Fibroblast of the conjunctiva (primary cell): ENCODE results near the gene RANBP17.
"Not testable (repeated sequence)": the region's sequence is repeated elsewhere in the genome, so short reads cannot be mapped to it uniquely, and the experiment has no call there.

Experiments
- DNase-seq: peaks from one replicate; pipeline ENCODE4 v3.0.0-alpha.2; 2010; ENCODE audit warnings: low read depth

Gene RANBP17

DNA sequence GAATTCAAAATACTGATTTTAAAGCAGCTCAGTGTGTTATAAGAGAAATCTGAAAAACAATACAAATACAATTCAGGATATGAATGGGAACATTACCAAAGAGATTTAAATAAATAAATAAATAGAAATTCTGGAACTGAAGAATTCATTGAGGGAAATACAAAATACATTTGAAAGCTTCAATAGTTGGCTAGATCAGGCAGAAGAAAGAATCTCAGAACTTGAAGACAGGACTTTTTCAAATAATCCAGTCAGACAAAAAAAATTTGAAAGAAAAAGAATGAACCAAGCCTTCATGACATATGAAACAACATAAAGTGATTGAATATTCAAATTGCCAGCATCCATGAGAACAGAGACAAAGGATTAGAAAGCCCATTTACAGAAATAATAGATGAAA, 387.6 kb downstream of the RANBP17 start:
- no peak for DNase-seq

DNA sequence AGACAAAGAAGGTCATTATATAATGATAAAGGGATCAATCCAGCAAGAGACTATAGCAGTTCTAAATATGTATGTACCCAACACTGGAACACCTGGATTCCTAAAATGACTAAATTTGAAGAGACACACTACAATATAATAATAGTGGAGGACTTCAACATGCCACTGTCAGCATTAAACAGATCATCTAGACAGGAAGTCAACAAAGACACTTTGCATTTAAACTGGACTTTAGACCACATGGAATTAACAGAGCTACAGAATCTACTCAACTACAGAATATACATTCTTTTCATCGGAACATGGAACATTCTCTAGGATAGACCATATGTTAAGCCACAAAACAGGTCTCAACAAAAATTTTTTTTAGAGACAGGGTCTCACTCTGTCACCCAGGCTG, 388.9 kb downstream of the RANBP17 start:
- DNase-seq: no peak

DNA sequence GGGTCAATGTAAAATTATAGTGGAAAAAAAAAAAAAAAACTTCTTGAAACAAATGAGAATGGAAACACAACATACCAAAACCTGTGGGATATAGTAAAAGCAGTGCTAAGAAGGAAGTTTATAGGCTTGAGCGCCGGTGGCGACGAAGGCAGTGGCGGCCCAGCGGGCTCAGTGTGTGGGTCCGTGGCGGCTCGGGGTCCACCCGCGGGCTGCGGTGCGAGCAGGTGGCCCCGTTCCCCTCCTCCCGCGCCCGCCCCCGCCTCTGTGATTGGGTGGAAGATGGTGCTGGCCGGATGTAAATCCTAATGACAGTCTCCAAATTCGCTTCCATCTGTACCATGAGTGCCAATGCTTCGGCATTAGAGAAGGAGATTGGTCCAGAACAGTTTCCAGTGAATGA, 389.7 kb downstream of the RANBP17 start:
- no peak for DNase-seq

DNA sequence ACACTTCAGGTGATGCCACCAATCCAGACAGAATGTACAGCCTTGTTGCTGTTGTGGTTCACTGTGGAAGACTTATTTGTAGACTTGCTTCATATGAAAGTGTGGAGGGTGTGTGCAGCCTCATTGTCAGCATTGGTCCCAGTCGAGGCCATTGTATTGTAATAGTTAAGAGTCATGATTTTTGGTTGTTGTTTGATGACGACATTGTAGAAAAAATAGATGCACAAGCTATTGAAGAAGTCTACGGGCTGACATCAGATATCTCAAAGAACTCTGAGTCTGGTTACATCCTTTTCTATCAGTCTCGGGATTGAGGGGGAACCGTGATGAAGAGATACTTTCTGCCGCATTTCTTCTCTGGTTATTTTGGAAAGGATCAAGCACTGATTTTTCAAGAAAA, 390.9 kb downstream of the RANBP17 start:
- DNase-seq: no peak

DNA sequence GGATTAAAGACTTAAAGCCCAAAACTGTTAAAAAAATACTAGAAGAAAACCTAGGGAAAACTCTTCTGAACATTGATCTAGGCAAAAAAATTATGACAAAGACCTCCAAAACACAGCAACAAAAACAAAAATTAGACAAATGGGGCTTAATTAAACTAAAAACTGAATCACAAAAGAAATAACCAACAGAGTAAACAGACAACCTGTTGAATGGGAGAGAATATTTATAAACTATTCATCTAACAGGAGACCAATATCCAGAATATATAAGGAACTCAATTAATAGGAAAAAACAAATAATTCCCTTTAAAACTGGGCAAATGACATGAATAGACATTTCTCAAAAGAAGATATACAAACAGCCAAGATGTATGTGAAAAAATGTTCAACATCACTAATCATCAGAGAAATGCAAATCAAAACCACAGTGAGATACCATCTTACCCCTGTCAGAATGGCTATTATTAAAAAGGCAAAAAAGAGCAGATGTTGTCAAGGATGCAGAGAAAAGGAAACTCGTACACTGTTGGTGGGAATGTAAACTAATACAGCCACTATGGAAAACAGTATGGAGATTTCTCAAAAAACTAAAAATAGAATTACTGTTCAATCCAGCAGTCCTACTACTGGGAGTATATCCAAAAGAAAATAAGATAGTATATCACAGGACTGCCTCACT, 397.1 kb downstream of the RANBP17 start:
- no peak for DNase-seq

DNA sequence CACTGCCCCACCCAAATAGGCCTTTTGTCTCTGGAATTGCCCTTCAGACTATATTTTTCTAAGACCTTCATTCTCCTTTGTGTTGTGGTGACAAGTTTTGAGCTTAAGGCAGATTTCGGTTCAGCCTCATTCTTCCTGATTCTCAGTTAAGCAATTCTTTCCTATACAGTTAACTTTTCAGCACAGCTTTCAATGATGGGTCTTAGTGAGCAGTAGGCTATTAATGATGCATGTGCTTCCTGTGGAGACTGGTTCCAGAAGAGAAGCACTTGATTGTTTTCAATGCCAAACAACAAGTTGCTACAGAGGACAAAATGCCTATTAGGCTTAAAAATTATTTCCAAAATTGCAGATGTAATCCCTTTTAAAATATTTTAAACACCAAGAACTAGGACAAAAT, 399.5 kb downstream of the RANBP17 start:
- DNase-seq: no peak

DNA sequence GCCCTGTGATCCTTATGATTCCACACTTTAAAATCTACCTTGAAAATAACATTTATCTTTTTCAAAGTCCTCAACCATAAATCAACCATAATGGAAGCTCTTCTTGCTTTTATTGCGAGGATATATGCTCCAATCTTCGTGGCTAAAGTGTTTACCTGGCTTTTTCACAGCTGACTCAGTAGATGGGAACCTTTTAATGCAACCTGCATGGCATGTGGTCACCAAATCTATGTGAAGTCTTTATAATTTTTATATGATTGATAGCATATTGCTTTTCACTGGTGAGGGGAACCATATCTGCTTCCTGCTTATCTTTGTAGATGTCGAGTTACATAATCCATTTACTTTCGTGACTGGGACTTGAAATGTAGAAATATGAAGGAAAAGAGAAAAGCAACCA, 400.1 kb downstream of the RANBP17 start:
- no peak for DNase-seq

DNA sequence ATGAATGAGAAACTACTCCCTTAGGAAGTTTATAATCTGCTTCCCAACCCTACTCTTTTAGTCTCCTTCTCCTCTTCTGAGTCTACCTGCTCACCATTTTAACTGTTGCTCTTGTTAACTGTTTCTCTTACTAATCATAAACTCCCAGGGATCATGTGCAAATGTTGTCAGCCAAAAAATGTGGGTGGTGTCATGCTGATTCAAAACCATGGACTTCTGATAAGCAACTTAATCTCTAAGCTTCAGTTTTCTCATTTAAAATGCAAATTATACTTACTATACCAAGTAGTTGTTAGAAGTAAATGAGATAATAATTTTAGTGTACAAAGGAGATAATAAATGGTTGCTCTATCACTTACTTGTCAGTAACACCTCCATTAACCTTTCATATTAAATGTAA, 401.4 kb downstream of the RANBP17 start:
- no peak for DNase-seq

DNA sequence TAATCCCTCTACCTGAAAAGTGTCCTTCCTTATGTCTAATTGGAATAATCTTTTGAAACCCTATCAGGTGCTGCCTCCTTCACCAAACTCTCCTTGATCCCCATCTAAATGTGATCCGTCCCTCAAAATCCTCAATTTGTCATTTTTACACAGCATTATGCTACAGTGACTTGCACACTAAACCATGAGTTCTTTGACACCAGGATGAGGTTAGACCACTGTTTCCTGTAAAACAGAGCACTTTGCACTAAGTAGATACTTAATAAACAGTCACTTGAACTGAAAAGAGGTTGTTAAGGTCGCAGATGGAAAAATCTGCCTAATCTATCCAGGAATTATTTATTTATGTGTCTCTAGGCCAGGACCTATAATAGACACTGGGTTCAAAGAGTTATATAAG, 403.0 kb downstream of the RANBP17 start:
- DNase-seq: no peak

DNA sequence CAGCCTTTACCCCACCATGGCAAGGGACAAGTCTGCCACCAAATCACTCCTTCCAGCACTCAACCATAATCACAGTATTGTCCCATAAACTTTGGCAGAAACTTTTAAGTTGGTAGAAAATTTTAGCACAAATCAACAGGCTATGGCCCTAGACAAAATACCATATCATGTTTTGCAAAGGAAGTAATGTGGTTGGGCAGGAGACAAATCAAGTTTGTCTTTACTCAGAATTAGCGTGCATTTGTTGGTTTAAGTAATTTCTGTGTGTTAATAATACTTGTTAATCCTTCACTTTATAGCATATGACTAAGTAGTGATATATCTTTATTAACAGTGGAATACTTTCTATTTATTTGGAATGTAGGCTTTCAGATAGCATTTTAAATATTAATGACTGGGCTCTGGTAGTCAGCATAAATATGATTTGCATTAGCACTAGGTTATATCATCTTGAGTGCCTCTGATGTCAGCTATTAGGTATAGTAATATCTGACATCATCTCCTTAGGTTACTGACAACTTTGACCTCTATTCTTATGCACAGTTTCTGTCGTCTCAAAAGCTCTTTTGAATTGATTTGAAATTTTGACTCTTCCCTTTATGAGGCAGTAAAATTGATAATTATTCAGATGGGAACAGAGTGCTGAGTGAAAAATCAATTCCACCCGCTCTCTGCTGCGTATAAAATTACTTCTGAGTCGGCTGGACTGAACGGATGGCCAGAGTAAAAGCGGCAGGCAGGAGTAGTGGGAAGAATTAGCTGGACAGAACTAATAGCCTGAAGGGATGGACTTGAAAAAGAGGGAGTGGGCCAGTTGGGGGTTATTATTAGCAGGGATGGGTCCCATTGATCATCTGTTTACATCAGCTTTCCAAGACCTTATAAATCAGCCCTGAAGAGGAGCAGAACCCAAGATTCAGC, 407.1 kb downstream of the RANBP17 start:
- no peak for DNase-seq

DNA sequence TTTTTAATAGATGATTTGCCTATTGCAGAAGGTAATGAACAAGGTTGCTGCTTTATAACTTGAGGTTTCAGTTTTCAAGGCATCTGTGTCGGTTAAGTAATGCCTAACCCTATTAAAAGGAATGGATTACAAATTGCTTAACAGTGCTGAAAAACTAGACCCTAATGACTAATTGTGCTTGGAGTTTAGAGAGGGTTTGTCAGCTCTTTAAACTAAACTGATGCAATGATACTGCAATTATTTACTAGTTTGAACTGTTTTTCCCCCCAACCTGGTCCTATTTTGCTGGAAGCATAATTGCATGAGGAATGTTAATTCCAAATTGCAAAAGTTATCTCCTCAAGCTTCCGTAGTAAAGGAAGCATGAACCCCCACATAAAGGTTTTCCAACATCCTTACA, 407.9 kb downstream of the RANBP17 start:
- peak; percentile 72 for DNase-seq

DNA sequence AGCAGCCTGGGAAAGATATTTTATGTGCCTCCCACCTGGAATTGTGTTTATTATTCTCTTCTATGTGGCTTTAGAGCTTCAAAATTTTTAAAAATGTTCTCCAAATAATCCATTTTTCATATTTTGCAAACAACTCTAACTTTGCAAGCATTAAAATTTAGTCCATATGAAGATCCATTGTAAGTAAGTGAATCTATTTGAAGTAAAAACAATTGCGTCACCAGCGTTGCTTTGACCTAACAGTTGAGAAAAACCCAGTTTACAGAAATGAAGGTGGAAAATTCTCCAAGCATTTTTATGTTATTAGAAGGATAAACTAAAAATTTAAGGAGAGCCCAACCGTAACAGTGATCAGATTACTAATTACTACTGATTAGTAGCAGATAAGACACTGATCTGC, 408.3 kb downstream of the RANBP17 start:
- DNase-seq: no peak

DNA sequence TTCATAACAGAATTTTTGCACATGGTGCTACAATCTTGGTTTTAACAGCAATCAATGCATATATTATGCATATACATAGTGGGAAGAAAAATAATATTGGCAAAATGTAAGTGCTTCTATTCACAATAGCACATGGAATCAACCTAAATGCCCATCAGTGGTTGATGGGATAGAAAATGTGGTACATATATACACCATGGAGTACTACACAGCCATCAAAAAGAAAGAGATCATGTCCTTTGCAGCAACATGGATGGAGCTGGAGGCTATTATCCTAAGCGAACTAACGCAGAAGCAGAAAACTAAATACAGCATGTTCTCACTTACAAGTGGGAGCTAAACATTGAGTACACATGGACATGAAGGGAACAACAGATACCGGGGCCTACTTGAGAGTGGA, 410.0 kb downstream of the RANBP17 start:
- no peak for DNase-seq

DNA sequence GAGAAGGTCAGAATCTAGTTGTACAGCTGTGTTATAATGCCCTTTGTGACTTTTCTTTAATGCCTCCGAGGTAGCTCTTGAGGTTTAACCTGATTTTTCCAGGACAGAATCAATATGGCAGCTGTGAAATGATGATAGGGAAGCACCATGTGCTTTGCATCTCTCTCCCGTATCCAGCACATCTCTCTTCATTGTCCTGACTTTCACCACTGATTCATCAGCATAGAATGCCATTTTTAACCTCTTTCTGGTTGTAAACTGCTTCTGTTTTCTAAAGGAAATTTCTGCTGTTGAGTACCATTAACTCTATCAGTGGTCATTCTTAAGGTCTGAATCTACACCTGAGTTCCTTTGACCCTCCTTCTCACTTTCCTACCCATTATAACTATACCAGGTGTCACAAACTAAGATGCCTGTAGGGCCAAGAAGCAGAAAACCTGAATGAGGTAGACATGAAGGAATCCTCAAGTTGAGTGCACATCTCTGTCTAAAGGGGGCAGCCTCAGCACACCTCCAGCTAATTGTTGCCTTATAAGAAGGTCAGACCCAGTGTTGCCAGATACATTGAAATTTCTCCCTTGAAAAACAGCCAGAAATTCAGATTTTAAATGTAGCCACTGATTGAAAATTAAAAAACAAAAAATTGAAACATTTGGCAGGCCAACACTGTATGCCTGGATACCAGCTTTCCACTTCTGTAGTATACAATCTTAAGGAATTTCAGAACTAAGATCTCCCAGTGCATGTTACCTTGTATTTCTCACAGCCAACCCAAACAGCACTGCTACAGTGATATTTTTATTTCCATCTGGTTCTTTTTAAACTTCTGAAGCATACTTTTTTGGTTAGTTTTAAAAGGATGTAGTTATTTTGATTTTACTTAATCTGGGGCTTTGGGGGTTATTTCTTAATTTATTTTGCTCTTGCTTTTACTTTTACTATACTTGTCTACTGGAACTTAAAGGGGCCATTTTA, 411.5 kb downstream of the RANBP17 start:
- no peak for DNase-seq

DNA sequence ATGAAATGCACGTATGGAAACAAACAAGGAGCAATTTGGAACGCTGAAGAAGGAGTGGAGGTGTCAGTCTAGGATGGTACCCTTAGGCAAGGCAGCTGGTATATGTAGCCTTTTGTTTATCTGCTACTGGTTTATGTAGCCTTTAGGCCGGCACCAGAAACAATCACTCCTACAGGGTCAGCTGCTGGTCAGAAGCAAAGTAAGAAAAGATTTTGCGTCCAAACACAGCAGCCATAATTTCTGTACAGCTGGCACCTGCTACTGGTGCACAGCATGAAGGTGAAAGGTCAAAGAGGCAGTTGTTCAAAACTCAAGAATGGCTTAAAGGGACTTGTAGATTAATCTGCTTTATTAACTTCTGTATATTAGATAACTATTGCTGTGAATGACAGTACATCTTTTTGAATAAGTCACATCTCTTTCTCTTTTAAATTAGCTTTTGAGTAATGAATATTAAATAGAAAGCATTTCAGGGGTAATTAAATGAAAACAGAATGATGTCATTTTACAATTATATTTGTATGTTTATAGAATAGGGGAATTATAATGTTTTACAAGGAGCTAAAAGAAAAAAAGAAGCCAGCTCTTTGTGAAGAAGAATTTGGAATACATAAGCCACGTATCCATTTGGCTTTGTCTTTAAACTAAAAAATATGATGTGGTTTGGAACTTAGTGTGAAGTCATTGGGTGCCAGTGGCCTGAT, 414.2 kb downstream of the RANBP17 start:
- DNase-seq: no peak

DNA sequence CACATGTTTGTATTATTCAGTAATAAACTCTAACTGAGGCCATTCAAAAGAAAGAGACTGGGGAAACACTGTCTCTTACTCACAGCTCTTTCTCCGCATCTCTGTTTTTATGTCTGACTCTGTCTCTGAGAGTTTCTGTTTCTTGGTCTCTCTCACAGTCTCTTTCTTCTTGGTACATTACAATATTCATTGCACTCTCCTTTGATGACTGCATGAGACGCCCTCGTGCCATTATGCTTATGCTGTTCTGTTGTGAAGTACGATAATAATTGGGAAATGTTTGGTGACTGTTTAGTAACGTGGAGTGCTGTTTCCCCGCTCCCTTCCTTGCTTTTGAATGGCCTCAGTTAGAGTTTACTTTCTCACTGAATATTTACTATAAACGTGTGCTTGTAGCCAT, 421.9 kb downstream of the RANBP17 start:
- DNase-seq: no peak

DNA sequence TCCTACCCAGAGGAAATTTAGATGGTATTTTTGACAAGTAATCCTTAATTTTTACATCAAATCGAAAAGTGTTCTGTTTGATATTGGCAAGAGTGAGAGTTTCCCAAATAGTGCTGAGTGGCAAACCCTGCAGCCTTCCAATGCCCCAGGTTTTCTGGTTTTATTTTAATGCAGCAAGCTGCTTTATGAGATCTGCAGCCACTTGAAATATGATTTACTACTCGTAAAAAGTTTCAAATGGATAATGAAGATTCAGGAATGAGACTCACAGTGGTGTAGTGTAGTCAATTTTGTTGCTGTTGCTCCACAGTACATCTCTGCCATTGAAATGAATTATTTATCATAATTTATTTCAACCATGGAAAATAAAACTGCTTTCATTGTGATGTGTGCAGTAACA, 423.6 kb downstream of the RANBP17 start:
- DNase-seq: no peak

DNA sequence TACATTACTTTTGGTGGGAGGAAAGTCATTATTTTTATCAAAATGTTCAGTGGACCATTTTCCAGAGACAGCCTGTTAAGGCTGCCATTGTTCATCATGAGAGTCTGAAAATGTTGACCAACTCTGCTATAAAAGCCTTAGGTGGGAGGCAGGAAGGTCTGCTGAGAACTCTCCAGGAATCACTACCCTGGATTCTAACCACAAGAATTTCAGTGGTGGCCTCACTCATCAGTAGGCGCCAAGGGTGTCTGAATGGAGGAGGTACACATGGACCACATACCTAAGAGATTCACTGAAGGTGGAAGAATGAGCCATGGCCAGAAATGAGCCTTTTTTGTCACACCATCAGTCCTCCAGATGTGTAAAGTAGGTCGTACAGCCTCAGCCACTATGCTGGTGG, 426.2 kb downstream of the RANBP17 start:
- DNase-seq: no peak

DNA sequence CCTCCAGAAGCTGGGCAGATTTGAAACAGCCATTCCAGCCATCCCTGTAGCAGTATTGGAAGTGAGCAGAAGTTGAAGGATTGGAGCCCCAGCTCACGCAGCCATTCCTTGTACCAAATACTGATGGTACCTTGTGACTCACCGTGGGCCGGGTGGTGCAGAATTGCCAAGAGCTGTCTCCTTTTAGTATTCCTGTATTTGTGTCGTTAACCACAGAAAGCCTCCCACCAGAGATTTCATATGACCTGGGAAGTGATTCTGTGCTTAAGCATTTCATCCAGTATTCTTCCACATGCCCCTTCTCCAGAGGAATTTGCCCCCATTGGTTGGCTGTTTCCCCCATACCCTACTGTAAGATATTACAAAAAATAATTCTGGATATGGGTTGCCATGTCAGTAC, 429.6 kb downstream of the RANBP17 start:
- no peak for DNase-seq

DNA sequence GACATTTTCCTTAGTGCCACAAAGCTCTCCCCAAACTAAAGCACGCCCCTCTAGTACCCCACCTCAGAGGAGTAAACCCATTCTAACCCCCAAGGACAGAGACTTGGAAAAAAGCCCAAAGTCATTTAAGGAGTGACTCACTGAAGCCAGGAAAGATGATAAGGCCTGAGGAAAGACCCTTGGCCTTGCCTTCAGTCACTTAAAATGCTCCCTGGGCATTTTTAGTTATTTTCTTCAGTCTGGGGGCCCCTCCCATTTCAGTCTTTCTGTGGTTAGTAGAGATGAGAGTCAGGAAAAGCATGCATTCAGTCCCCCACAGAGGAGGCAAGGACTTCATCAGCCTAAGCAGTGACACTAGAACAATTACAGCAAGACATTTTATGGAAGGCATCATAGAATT, 433.5 kb downstream of the RANBP17 start:
- DNase-seq: no peak

DNA sequence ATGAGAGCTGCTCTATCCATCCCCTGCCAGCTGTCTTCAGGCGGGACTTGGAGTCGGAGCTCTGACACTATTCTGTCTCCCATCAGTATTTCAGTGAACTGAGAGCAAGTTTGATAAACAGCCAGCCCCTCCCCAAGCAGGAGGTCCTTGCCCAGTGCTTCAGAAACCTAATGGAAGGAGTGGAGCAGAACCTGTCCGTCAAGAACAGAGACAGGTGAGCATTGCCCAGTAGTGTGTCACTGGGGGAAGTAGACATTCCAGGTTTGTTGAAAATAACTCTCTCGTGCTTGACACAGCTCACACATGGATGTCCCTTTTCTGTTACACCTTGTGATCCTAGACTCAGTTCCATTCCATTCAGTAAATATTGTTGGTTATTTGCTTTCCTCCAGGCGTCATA, 434.0 kb downstream of the RANBP17 start:
- DNase-seq: no peak

DNA sequence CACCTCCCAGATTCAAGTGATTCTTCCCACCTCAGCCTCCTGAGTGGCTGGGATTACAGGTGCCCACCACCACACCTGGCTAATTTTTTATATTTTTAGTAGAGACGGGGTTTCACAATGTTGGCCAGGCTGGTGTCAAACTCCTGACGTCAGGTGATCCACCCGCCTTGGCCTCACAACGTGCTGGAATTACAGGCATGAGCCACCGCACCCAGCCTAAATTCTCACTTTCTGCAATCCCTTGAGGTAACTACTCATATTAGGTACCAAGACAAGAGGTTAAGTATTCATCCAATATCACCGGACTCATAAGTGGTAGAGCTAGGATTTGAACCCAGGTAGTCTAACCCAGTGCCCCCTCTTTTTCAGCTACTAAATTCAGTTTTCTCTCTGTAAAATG, 436.1 kb downstream of the RANBP17 start:
- DNase-seq: not testable (repeated sequence)
